HG02973 (cell line): ENCODE results near the gene GLUD2.
"Not testable (repeated sequence)": the region's sequence is repeated elsewhere in the genome, so short reads cannot be mapped to it uniquely, and the experiment has no call there.

ENCODE experiments used
- ATAC-seq: cut with Tn5 transposase; IDR thresholded peaks from one replicate; pipeline ENCODE4 v1.9.1; 2021; ENCODE audit warnings: moderate library complexity; ENCODE audit not compliant: unreplicated experiment

GLUD2 gene

DNA sequence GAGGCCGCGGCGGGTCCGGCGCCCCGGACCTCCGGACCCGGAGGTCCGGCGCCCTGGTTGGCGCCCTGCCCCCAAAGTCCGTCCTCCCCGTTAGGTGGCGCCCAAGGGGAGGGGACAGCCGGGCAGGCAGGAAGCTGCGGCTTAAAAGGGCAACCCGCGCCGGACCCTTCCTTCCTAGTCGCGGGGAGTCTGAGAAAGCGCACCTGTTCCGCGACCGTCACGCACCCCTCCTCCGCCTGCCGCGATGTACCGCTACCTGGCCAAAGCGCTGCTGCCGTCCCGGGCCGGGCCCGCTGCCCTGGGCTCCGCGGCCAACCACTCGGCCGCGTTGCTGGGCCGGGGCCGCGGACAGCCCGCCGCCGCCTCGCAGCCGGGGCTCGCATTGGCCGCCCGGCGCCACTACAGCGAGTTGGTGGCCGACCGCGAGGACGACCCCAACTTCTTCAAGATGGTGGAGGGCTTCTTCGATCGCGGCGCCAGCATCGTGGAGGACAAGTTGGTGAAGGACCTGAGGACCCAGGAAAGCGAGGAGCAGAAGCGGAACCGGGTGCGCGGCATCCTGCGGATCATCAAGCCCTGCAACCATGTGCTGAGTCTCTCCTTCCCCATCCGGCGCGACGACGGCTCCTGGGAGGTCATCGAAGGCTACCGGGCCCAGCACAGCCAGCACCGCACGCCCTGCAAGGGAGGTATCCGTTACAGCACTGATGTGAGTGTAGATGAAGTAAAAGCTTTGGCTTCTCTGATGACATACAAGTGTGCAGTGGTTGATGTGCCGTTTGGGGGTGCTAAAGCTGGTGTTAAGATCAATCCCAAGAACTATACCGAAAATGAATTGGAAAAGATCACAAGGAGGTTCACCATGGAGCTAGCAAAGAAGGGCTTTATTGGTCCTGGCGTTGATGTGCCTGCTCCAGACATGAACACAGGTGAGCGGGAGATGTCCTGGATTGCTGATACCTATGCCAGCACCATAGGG is at the start of gene GLUD2:
Gene GLUD2 (plus strand): TSS at position 170 of the 979 bp plus-strand sequence. CDS start 75 bp downstream, at position 245.
- peak; percentile 56 for ATAC-seq

GRCh38 chrX:120999413-120999812 is 48.0 kb upstream of the GLUD2 start:
- ATAC-seq = no peak

DNA sequence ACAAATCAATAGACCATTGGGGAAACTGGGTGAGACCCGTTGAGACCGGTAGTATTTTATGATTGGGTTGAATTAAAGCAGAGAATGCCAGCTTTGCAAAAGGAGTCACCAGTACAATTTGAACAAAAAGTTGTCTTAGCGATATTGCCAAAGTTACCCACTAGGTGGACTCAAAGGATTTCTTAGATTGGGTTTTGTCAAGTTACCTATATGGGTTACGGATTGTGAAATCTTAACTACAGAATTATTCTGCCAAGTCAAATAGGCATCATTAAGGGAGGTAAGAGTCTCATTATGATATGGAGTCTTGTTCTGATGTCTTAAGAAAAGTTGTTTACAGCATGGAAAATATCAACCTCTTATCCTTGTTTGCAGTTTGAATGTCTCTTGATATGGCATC is 46.8 kb upstream of the GLUD2 start:
- ATAC-seq = no peak

GRCh38 chrX:121008920-121009319 is 38.5 kb upstream of the GLUD2 start:
- ATAC-seq = no peak

GRCh38 chrX:121009764-121010163 is 37.6 kb upstream of the GLUD2 start:
- ATAC-seq = no peak

DNA sequence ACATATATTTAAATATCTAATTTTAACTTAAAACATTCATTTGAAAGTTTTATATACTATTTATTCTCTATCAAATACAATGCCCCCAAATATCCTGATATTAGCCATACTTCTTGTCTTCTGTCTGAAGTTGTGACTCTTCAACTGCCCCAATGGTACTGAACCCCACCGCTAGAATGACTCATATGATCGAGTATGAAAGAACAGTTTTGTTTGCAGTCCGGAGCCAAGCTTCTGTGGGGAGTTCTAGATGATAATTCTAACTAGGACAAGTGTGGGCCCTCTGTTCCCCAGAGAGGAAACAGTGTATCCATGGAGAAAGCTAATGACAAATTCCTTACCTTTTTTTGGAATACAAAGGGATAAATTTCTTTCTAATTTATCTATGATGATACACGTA is 37.2 kb upstream of the GLUD2 start:
- ATAC-seq = no peak

DNA sequence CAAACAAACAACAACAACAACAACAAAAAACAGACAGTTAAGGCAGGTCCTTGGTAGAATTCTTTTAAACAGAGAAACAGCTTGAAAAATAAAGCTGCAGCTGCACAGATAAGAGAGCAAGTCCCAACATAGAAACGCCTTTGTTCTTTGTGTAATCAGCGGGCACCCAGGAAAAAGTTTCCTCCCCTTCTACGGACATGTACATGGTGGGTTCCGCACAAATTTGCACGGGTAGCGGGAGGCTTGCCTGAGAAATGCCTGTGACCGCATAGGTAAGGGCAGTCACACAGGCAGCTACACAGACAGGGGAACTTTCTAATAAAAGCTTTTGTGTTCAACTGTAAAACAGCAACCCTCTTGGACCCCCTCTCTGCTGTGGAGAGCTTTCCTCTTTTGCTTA is 36.2 kb upstream of the GLUD2 start:
- ATAC-seq = no peak

DNA sequence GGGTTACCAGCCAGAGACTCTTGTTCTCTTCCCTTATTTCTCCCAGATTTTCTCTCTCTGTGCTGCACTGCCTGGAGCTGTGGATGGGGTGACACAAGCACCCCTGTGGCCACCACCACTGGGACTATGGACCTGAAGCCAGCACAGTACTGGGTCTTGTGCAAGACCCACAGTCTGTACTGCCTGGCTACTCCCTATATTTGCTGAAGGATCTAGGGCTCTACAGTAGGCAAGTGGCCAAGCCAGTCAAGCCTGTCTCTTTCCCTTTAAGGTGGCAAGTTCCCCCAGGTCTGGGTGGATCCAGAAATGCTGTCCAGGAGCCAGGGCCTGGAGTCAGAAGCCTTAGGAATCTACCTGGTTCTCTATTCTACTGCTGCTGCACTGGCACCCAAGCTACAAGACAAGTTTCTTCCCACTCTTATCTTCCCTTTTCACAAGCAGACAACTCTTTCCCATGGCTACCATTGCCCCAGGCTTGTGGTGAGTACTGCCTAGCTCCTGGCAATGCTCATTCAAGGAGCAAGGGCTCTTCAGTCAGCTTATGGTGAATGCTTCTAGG is 33.4 kb upstream of the GLUD2 start:
- ATAC-seq = no peak

DNA sequence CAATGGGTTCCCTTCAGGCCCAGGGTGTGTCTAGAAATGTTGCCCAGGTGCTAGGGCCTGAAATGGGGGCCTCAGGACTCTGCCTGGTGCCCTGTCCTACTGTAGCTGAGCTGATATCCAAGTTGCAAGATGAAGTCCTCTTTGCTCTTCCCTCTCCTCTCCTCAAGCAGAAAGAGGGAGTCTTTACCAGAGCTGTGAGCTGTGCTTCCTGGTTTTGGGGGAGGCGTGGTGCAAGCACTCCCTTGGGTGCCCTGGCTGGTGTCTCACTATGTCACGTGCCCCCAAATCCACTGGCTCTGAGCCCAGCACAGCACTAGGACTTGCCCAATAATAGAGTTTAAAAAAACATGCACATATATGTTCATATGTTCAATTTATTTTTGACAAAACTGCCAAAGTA is 32.6 kb upstream of the GLUD2 start:
- no peak for ATAC-seq

GRCh38 chrX:121028419-121028818 is 19.0 kb upstream of the GLUD2 start:
- ATAC-seq = no peak

DNA sequence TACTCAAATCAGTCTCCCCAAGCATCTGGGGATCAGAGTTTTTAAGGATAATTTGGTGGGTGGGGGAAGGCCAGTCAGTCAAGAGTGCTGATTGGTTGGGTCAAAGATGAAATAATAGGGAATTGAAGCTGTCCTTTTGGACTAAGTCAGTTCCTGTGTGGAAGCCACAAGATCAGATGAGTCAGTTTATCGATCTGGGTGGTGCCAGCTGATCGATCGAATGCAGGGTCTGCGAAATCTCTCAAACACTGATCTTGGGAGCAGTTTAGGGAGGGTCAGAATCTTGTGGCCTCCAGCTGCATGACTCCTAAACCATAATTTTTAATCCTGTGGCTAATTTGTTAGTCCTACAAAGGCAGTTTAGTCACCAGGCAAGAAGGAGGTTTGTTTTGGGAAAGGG is 17.3 kb upstream of the GLUD2 start:
- no peak for ATAC-seq

DNA sequence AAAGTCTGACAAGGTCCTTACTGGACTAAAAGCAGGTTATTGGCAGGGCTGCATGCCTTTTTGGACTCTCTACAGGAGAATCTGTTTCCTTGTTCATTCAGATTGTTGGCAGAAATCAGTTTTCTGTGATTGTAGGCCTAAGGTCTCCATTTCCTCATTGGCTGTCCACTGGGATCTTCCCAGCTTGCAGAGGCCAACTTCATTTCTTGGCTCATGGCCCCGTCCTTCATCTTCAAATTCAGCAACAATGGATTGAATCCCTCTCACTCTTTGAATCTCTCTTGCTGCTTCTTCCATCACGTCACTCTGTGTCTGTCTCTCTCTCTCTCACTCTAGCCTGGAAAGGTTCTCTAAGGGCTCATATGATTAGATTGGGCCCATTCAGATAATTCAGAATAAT is 14.9 kb upstream of the GLUD2 start:
- ATAC-seq = no peak

DNA sequence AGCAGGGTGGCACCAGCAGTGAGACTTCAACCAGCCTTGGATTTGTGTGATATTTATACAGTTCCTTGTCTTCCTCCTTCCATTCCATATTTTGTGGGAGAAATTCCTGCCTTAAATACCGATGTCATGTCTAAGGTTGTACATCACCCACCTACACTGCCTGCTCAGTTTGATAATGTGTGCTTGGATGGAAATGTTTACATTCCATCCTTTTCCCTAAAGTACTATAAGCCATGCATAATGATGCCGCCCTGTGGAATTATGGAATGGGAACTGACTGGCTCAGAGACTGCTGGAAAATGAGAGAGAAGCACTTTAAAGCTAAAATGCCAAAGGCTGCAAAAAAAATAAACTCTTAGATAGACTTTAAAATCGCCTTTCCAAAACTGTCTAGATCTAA is 11.3 kb upstream of the GLUD2 start:
- ATAC-seq = no peak

- no peak for ATAC-seq
Observed at GRCh38 chrX:121036951-121037350, 10.5 kb upstream of the GLUD2 start.

- no peak for ATAC-seq
Observed at GRCh38 chrX:121050781-121051180, 3.4 kb downstream of the GLUD2 start.

DNA sequence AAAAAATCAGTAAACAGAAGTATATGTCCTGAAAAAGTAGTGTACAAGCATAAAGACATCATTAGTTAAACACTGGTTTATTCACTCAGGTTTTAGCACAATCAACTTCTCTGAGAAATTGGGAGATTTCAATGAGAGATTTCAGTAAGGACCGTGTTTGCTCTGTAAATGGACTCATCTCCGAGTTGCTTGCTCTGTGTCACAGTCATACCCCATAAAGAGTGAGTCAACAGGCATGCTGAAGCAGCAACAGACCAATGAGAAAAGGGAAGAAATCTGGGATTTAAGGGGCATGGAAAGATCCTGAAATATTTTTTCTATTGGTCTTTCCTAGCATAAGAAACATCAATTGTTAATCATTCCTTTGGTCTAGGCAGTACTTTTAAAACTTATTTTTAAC is 4.7 kb downstream of the GLUD2 start:
- ATAC-seq = no peak

- ATAC-seq = no peak
Observed at GRCh38 chrX:121062289-121062688, 14.9 kb downstream of the GLUD2 start.

- ATAC-seq = no peak
Observed at GRCh38 chrX:121064579-121064978, 17.2 kb downstream of the GLUD2 start.

DNA sequence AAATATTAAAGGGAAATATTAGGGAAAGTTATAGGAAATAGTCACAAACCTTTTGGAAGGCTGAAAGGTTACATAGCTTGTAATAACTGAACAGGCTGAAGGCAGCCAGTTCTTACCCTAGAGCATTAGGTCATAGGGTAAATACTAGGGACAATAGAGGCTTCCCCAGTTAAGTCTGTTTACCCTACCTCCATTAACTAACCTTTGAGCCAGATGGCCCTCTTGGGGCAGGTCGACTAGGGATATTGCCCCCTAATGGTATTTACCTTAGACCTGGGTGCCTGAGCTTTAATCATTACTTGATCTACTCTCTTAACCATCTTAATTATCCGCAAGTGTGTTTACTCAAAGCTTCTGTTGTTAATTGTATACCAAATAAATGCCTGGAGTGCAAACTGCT is 36.8 kb downstream of the GLUD2 start:
- not testable (repeated sequence) for ATAC-seq

DNA sequence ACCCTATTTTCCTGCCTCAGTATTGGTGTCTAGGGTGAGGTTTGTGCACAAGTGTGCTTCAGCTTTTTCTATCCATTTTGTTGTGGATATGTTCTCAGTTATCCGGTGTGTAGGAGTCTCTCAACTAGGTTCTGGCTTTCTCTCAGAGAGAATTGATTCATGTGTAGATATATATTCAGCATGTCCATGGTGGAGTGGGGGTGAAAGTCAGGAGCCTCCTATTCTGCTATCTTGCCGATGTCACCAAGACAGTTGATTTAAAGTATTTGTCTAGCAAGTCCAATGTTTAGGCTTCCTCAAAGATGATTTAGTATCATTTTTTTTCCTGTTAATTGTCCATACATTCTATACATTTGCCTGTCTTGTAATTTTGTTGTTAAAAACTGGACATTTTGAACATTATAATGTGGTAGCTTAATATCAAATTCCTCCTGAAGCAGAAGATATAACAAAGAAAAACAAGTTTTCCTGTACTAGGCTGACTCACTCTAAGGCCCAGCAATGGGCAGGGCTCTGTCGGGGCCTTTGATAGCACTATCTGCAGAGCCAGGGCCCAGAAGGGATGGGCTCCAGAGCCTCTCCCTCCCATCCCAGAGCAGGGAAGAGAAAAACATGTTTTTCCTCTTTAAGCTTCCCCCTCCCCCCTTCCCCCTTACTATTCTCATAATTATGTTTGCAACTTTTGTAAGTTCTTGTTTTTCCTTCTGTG is 37.6 kb downstream of the GLUD2 start:
- no peak for ATAC-seq

GRCh38 chrX:121085612-121086010 is 38.2 kb downstream of the GLUD2 start:
- no peak for ATAC-seq

DNA sequence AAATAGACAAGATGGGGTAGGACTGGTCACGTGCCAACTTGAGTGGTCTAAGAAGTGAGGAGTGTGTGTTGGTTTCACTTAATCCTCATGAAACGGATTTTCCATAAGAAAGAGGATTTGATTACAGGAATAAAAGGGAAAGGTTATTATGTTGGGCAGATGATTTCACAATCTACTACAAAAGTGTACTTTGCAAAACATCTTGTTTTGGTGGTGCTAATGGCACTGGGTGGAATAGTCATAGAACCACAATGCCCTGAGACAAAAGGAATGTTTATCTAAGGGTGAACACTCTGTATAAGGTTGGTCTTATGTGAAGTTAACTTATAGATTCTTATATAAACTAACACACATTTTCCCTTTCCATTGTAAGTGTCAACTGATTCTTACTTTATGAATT is 45.6 kb downstream of the GLUD2 start:
- ATAC-seq = no peak
